GM12872 (cell line): Measurements from ENCODE around the gene SVIL.

Experiments used
- CTCF ChIP-seq: IDR thresholded peaks from 3 replicates; pipeline ENCODE4 v1.5.1; 2011; ENCODE audit warnings: low read depth, mild to moderate bottlenecking, low read length, moderate library complexity; ENCODE audit not compliant: insufficient read depth

SVIL gene

DNA sequence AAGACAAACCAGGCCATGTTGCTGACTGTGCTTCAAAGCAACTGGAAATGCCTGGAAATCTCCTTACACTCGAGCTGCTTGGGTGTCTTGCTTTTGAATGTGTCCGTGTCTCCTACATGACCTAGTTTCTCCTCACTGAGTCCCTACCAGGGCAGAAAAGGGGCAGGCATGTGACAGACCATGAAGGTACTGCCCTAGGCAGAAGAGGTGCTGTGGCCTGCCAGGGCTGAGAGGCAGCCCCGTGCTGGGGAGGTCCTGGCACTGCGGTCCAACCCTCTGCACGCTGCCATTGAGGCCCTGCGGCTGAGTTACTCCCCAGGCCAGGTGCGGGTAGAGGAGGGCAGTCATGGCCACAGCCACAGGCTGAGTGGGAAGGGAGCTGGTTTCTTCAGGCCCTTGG, 186.6 kb downstream of the SVIL start:
- no peak for TF ChIP-seq CTCF

GRCh38 chr10:29446327-29446726, 188.4 kb downstream of the SVIL start:
- no peak for TF ChIP-seq CTCF

- no peak for TF ChIP-seq CTCF
Observed at GRCh38 chr10:29443745-29444523, 190.8 kb downstream of the SVIL start.

GRCh38 chr10:29440981-29441380, 193.8 kb downstream of the SVIL start:
- TF ChIP-seq CTCF: no peak

DNA sequence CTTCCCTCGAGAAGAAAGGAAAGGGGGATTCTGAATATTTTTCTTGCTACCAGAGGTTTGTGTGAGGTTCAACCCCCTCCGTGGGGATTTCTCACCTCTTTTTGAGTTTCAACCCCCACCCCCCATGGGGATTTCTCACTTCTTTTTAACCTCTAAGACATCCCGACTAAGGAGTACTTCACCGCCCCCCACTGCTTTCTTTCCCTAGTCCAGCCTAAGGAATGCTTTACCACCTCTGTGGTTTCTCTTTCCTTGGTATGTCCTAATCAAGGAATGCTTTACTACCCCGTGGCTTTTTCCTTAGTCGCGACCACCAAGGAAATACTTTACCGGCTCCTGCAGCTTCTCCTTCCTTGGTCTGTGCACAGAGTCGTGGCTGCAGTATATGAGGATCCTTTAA, 196.5 kb downstream of the SVIL start:
- no peak for TF ChIP-seq CTCF

DNA sequence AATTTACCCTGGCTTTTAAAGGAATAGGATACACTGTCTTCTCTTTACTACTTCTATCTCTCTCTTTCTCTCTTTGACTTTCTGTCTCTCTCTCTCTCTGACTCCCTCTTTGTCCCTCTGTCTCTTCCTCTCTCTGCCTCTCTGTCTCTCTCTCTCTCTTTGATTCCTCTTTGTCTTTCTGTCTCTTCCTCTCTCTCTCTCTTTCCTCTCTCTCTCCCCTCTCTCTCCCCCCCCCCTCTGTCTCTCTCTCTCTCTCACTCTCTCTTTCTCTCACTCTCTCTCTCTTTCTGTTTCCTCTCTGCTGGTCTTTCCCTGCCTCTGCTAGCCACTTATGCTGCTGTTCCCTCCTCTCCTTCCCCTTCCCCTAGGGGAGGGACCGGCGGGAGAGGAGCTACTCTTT, 196.9 kb downstream of the SVIL start:
- no peak for TF ChIP-seq CTCF

DNA sequence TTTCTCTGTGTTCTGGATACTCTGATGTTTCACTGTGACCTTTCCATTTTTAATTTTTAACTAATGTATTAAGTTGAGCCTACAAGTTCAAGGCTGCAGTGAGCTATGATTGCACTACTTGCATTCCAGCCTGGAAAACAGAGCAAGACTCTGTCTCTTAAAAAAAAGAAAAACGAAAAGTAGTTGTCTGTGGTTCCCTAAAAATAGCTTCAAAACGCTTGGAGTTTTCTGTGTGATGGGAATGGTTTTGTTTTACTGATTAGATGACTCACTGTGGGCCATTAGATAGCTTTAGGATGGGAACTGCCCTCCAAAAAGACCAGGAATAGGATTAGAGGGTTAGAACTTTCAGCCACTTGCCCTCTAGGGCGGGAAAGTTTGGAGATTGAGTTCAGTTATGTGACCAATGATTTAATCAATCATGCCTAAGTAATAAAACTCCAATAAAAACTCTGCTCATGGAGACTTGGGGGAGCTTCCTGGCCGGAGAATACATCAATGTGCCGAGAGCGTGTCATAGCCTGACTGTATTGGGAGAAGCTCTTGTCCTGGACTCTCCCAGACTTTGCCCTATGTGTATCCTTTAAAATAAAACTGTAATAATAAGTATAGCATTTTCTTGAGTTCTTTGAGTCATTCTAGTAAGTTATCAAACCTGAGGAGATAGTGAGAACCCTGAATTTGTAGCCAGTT, 198.8 kb downstream of the SVIL start:
- TF ChIP-seq CTCF: no peak
